Smooth muscle cell (in vitro differentiated cells): ENCODE results near the gene SHC2. TPM values are rescaled to one million over a fixed set of nuclear protein-coding genes. Genes with fewer than 3 reads are reported as not detected.
"Not testable (repeated sequence)": the region's sequence is repeated elsewhere in the genome, so short reads cannot be mapped to it uniquely, and the experiment has no call there.

Experiments used
- DNase-seq: peaks from one replicate; lab custom pipeline; 2025; ENCODE audit not compliant: unreplicated experiment; lab: John Stamatoyannopoulos, UW
- H2AFZ ChIP-seq: fragments of 200-600 bp; sonication (generic); 2 replicates; pipeline ENCODE4 v1.6.0; 2016; ENCODE audit warnings: antibody characterized with exemption, low read depth, mild to moderate bottlenecking
- H3F3A ChIP-seq: fragments of 200-600 bp; sonication (generic); 2 replicates; pipeline ENCODE4 v1.6.0; 2017; ENCODE audit warnings: antibody characterized with exemption, low read depth
- H3K27ac ChIP-seq: fragments of 200-600 bp; sonication (generic); 2 replicates; pipeline ENCODE4 v1.5.1; 2016; ENCODE audit warnings: low read depth, mild to moderate bottlenecking
- H3K27me3 ChIP-seq: fragments of 200-600 bp; sonication (generic); 2 replicates; pipeline ENCODE4 v1.6.1; 2016; ENCODE audit warnings: low read depth, mild to moderate bottlenecking
- H3K36me3 ChIP-seq: fragments of 200-600 bp; sonication (generic); 2 replicates; pipeline ENCODE4 v1.5.1; 2016; ENCODE audit warnings: low read depth
- H3K4me1 ChIP-seq: fragments of 200-600 bp; sonication (generic); 2 replicates; pipeline ENCODE4 v1.5.1; 2016; ENCODE audit warnings: low read depth
- H3K4me2 ChIP-seq: fragments of 200-600 bp; sonication (generic); 2 replicates; pipeline ENCODE4 v1.6.0; 2016; ENCODE audit warnings: mild to moderate bottlenecking
- H3K4me3 ChIP-seq: fragments of 200-600 bp; sonication (generic); 2 replicates; pipeline ENCODE4 v1.5.1; 2016; ENCODE audit warnings: mild to moderate bottlenecking
- H3K79me2 ChIP-seq: fragments of 200-600 bp; sonication (generic); 2 replicates; pipeline ENCODE4 v1.6.0; 2016; ENCODE audit warnings: low read depth, mild to moderate bottlenecking
- H3K9ac ChIP-seq: fragments of 200-600 bp; sonication (generic); 2 replicates; pipeline ENCODE4 v1.6.0; 2016; ENCODE audit warnings: low read depth
- H3K9me3 ChIP-seq: fragments of 200-600 bp; sonication (generic); replicated peaks from 2 replicates; pipeline ENCODE4 v1.5.1; 2016; ENCODE audit warnings: low read depth
- H4K20me1 ChIP-seq: fragments of 200-600 bp; sonication (generic); 2 replicates; pipeline ENCODE4 v1.6.0; 2016; ENCODE audit warnings: low read depth
- WGBS: methylation state at CpG from one replicate; pipeline ENCODE4 v1.1.7; 2016; ENCODE audit warnings: low lambda C conversion rate; 5-methylcytosine and 5-hydroxymethylcytosine counted together
- polyA plus RNA-seq: library from polyadenylated mRNA; unstranded; fragments of >200 nt; fragmentation: Nextera tagmentation; extraction: Ambion mirVana; gene quantifications from 2 replicates; pipeline ENCODE4 v1.2.1, GENCODE V29; 2016
- total RNA-seq: library from RNA; depleted of rRNA; stranded (reverse); fragments of >200 nt; gene quantifications from 2 replicates; pipeline ENCODE4 v1.2.3, GENCODE V29; 2014
- TF ChIP-seq, protein P1 (sequence below): fragments of 200-600 bp; sonication (generic); IDR thresholded peaks from 2 replicates; pipeline ENCODE4 v1.5.1; 2017; ENCODE audit warnings: borderline replicate concordance, mild to moderate bottlenecking, antibody characterized with exemption; ENCODE audit not compliant: insufficient read depth, poor library complexity, severe bottlenecking

Gene SHC2
- total and polyA plus RNA-seq, 2 experiments from 2014 or later: 15.6 to 29.3 TPM

DNA sequence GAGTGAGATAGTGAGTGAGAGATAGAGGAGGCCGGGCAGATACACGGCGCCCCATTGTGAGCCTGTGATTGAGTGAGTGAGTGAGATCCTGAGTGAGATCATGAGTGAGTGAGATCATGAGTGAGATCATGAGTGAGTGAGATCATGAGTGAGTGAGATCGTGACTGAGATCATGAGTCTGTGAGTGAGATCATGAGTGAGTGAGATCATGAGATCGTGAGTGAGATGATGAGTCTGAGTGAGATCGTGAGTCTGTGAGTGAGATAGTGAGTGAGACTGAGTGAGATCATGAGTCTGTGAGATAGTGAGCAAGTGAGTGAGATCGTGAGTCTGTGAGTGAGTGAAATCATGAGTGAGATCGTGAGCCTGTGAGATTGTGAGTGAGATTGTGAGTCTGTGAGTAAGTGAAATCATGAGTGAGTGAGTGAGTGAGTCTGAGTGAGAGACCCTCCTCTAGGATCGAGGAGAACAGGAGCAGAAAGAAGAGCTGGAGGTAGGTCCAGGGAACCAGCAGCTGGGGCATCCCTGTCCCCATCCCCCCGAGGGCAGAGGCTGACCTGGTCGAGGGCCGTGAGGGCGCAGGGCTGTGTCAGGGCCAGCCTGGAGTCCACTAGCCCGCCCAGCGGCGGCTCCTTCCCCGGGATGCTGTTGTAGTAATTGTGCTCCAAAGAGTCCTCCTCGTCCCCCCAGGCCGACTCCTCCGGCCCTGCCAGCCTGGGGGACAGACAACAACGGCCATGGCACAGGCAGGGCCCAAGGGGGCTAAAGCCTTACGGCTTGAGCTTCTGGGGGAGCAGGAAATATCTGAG, 26.5 kb downstream of the SHC2 start:
- H3K36me3 ChIP-seq: no peaks in the 10 kb centered on the region
- no peak overlapping the region for H3K4me3 ChIP-seq
- H3K9ac ChIP-seq: no peak overlapping the region
- H3K9me3 ChIP-seq: no peaks in the 10 kb centered on the region
- no peak overlapping the region for H3K27ac ChIP-seq
- H3K79me2 ChIP-seq: no peaks in the 10 kb centered on the region
- DNase-seq: no peak
- H3K27me3 ChIP-seq: no peaks in the 10 kb centered on the region
- H3K4me2 ChIP-seq: no peak overlapping the region
- H3F3A ChIP-seq: no peaks in the 10 kb centered on the region
- H2AFZ ChIP-seq: no peak overlapping the region
- WGBS: 92% methylated on average over 16 of the region's 22 CpGs
- TF ChIP-seq, protein P1, sequence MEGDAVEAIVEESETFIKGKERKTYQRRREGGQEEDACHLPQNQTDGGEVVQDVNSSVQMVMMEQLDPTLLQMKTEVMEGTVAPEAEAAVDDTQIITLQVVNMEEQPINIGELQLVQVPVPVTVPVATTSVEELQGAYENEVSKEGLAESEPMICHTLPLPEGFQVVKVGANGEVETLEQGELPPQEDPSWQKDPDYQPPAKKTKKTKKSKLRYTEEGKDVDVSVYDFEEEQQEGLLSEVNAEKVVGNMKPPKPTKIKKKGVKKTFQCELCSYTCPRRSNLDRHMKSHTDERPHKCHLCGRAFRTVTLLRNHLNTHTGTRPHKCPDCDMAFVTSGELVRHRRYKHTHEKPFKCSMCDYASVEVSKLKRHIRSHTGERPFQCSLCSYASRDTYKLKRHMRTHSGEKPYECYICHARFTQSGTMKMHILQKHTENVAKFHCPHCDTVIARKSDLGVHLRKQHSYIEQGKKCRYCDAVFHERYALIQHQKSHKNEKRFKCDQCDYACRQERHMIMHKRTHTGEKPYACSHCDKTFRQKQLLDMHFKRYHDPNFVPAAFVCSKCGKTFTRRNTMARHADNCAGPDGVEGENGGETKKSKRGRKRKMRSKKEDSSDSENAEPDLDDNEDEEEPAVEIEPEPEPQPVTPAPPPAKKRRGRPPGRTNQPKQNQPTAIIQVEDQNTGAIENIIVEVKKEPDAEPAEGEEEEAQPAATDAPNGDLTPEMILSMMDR: no peak
- no peaks in the 10 kb centered on the region for H3K4me1 ChIP-seq
- no peaks in the 10 kb centered on the region for H4K20me1 ChIP-seq

DNA sequence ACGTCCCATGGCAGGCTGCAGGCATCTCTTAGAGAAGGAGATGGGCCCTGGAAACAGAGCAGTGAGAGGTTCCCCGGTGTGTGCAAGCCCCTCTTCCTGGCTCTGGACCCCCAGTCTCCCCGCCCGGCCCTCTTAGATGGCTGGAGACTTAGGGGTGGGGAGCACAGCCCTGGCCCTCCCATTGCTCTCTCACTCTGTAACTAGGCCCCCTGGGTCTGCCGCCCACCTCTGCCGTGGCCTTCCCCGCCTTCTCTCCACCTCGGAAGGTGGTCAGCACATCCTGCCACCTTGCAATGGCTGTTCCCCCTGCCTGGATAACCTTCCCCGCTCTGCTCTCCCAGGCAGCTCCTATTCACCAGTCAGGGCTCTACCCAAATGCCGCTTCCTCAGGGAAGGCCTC, 30.1 kb downstream of the SHC2 start:
- 99% methylated on average over 10 of the region's 10 CpGs for WGBS
- no peak for DNase-seq
- TF ChIP-seq, protein P1: no peak
- Histone ChIP-seq H3K9ac (no peak overlapping the region), H3K4me3 (no peak overlapping the region), H2AFZ (no peak overlapping the region), H3K4me2 (no peak overlapping the region), H3K27ac (no peak overlapping the region), H3K36me3 (no peaks in the 10 kb centered on the region), H3K27me3 (no peaks in the 10 kb centered on the region), H3K79me2 (no peaks in the 10 kb centered on the region), H3K4me1 (no peaks in the 10 kb centered on the region), H4K20me1 (peaks cover 8% of the 10 kb centered on the region), H3F3A (no peaks in the 10 kb centered on the region), H3K9me3 (no peaks in the 10 kb centered on the region)

DNA sequence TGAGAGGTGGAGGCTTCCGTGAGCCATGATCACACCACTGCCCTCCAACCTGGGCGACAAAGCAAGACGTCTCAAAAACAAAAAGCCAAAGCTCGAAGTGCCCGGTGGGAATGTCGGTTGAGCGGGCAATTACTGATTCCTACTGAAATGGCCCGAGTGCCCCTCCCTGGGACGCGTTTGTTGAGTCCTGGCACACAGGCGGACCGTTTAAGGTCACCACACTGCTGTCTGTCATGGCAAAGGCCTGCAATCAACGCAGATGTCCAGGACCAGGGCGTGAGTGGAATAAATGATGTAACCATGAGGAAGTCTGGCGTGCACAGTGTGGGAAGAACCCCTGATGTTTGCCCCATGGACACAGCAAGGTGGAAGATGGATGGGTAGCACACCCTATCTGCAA, 32.7 kb downstream of the SHC2 start:
- no peak overlapping the region for H2AFZ ChIP-seq
- no peak overlapping the region for H3K4me3 ChIP-seq
- H3K27me3 ChIP-seq: no peaks in the 10 kb centered on the region
- no peaks in the 10 kb centered on the region for H3K4me1 ChIP-seq
- TF ChIP-seq, protein P1: no peak
- no peak overlapping the region for H3K9ac ChIP-seq
- DNase-seq: no peak
- H3K27ac ChIP-seq: no peak overlapping the region
- peaks cover 8% of the 10 kb centered on the region for H4K20me1 ChIP-seq
- H3K4me2 ChIP-seq: no peak overlapping the region
- no peaks in the 10 kb centered on the region for H3K36me3 ChIP-seq
- no peaks in the 10 kb centered on the region for H3F3A ChIP-seq
- no peaks in the 10 kb centered on the region for H3K9me3 ChIP-seq
- WGBS: 91% methylated on average over 15 of the region's 15 CpGs
- H3K79me2 ChIP-seq: no peaks in the 10 kb centered on the region

DNA sequence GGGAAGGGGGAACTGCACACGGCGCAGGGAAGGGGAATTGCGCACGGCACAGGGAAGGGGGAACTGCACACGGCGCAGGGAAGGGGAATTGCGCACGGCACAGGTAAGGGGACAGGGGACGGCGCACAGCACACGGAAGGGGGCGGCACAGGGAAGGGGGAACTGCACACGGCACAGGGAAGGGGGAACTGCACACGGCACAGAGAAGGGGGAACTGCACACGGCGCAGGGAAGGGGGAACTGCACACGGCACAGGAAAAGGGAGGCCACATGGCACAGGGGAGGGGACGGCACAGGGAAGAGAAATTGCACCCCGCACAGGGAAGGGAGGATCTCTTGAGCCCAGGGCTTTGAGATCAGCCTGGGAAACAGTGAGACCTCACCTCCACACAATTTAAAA, 33.2 kb downstream of the SHC2 start:
- not testable (repeated sequence) for DNase-seq, H3K27ac ChIP-seq, H2AFZ ChIP-seq, H3K4me3 ChIP-seq, H3F3A ChIP-seq, H4K20me1 ChIP-seq, H3K9ac ChIP-seq, H3K27me3 ChIP-seq, H3K4me1 ChIP-seq, H3K9me3 ChIP-seq, H3K4me2 ChIP-seq, H3K79me2 ChIP-seq, H3K36me3 ChIP-seq
- whole genome bisulfite sequencing: 76% methylated on average over 2 of the region's 19 CpGs
